ENCODE measurements around the gene HSPA6.

HSPA6 gene

DNA sequence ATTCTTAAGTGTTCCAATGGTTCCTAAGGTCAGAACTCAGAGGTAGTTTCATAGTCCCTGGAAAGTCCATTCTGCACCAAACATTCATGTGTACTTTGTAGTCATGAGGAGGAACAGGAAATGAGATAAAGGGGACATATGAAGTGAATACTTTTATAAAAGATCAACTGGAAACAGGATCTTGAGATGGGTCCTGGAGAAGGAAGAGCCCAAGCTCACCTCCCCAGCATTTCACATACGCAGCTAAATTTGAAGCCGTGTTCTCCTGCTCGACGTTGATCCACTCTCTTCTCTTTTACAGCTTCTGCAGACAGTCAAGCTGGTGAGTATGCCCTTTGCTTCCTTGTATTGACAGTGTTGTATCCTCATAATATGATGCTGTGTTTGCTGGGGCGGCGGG is 18.7 kb upstream of the HSPA6 start:
- H3K4me1 ChIP-seq (ENCODE audit: control insufficient read depth in 1 of 2, insufficient read depth in 2 of 2, low read length in 2 of 2), result peaks cover 0 to 5% of the 10 kb centered on the region in 2 experiments
- no CpG with 5 or more reads among the region's 6 CpGs for WGBS (ENCODE audit: extremely low coverage, insufficient coverage, insufficient read length)
- DNase-seq, result peak in 1 of 2 donors; percentile 6

DNA sequence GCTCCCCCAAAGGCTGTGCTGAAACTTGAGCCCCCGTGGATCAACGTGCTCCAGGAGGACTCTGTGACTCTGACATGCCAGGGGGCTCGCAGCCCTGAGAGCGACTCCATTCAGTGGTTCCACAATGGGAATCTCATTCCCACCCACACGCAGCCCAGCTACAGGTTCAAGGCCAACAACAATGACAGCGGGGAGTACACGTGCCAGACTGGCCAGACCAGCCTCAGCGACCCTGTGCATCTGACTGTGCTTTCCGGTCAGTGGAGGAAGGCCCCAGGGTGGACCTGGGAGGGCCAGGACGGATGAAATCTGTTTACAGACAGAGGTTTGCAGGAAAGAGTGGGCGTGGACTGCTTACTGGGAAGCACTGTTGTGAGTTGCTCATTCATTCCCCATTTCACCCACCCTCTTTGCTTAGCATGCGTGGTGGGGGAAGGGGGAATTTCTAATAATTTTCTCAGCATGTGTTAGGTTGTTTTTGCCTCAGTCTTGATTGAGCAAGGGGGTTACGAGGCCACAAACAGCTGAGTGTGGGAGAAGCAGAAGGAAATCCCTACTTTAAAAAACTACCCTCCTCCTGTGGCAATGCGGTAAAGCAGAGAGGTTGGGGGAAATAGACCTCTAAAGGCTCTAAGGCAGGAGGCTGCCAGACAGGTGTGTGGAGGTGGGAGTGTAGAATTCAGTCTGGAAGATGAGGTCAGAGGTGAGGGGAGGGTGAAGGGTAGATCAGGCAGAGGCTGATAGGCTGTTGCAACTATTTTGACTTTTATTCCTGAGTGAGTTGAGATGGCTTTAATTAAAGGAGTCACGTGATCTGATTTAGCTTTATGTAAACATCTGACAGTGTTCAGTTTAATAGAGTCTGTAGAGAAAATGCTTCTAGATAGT is 17.8 kb upstream of the HSPA6 start:
- H3K36me3 ChIP-seq (ENCODE audit: control insufficient read depth in 1 of 2, insufficient read depth in 2 of 2, low read length in 2 of 2), result no peaks in the 10 kb centered on the region
- no peak overlapping the region for H2AK5ac ChIP-seq (ENCODE audit: low read length)
- no peak overlapping the region for H4K12ac ChIP-seq (ENCODE audit: low read depth, low read length)
- H3K79me1 ChIP-seq (ENCODE audit: low read length), result no peaks in the 10 kb centered on the region
- H2BK120ac ChIP-seq (ENCODE audit: insufficient read depth, low read length, poor library complexity), result no peak overlapping the region
- H3K23ac ChIP-seq (ENCODE audit: low read length), result no peak overlapping the region
- peaks cover 0 to 5% of the 10 kb centered on the region in 2 experiments for H3K4me1 ChIP-seq (ENCODE audit: control insufficient read depth in 1 of 2, insufficient read depth in 2 of 2, low read length in 2 of 2)
- no peaks in the 10 kb centered on the region for H3K79me2 ChIP-seq (ENCODE audit: control insufficient read depth, insufficient read depth, low read length, poor library complexity)
- H3K4me2 ChIP-seq (ENCODE audit: low read length), result no peak overlapping the region
- H3K18ac ChIP-seq (ENCODE audit: low read length), result no peak overlapping the region
- H3K4ac ChIP-seq (ENCODE audit: low read depth, low read length), result no peak overlapping the region
- no peak overlapping the region for H2AFZ ChIP-seq (ENCODE audit: insufficient read depth, low read length, poor library complexity)
- H4K91ac ChIP-seq (ENCODE audit: low read depth, low read length), result no peak overlapping the region
- WGBS (ENCODE audit: extremely low coverage, insufficient coverage, insufficient read length), result no CpG with 5 or more reads among the region's 15 CpGs
- DNase-seq, result peak; percentile 13 to 36
- no peak overlapping the region for H4K8ac ChIP-seq (ENCODE audit: low read depth, low read length)
- no peaks in the 10 kb centered on the region for H3K9me3 ChIP-seq (ENCODE audit: insufficient read depth, low read depth, low read length)
- H3K27ac ChIP-seq (ENCODE audit: low read depth, low read length), result no peak overlapping the region
- H2BK5ac ChIP-seq (ENCODE audit: low read depth, low read length, poor library complexity), result no peak overlapping the region
- H3K4me3 ChIP-seq (ENCODE audit: low read depth, low read length), result no peak overlapping the region
- no peak overlapping the region for H2BK12ac ChIP-seq (ENCODE audit: low read length)
- no peak overlapping the region for H3K14ac ChIP-seq (ENCODE audit: low read length)
- no peak overlapping the region for H3K9ac ChIP-seq (ENCODE audit: low read length)
- no peaks in the 10 kb centered on the region for H3K27me3 ChIP-seq (ENCODE audit: insufficient read depth, low read length)

More for the DNA sequence above, 18.7 kb upstream of the HSPA6 start:
- Histone ChIP-seq H3K23ac (ENCODE audit: low read length) (no peak overlapping the region), H3K36me3 (ENCODE audit: control insufficient read depth in 1 of 2, insufficient read depth in 2 of 2, low read length in 2 of 2) (no peaks in the 10 kb centered on the region), H3K4me2 (ENCODE audit: low read length) (no peak overlapping the region), H3K27ac (ENCODE audit: low read depth, low read length) (no peak overlapping the region), H4K12ac (ENCODE audit: low read depth, low read length) (no peak overlapping the region), H2AFZ (ENCODE audit: insufficient read depth, low read length, poor library complexity) (no peak overlapping the region), H2AK5ac (ENCODE audit: low read length) (no peak overlapping the region), H2BK5ac (ENCODE audit: low read depth, low read length, poor library complexity) (no peak overlapping the region), H3K27me3 (ENCODE audit: insufficient read depth, low read length) (no peaks in the 10 kb centered on the region), H2BK120ac (ENCODE audit: insufficient read depth, low read length, poor library complexity) (no peak overlapping the region), H3K9ac (ENCODE audit: low read length) (no peak overlapping the region), H2BK12ac (ENCODE audit: low read length) (no peak overlapping the region), H3K4ac (ENCODE audit: low read depth, low read length) (no peak overlapping the region), H3K18ac (ENCODE audit: low read length) (no peak overlapping the region), H3K9me3 (ENCODE audit: insufficient read depth, low read depth, low read length) (no peaks in the 10 kb centered on the region), H4K91ac (ENCODE audit: low read depth, low read length) (no peak overlapping the region), H4K8ac (ENCODE audit: low read depth, low read length) (no peak overlapping the region), H3K4me3 (ENCODE audit: low read depth, low read length) (no peak overlapping the region), H3K79me2 (ENCODE audit: control insufficient read depth, insufficient read depth, low read length, poor library complexity) (no peaks in the 10 kb centered on the region), H3K79me1 (ENCODE audit: low read length) (no peaks in the 10 kb centered on the region), H3K14ac (ENCODE audit: low read length) (no peak overlapping the region)

DNA sequence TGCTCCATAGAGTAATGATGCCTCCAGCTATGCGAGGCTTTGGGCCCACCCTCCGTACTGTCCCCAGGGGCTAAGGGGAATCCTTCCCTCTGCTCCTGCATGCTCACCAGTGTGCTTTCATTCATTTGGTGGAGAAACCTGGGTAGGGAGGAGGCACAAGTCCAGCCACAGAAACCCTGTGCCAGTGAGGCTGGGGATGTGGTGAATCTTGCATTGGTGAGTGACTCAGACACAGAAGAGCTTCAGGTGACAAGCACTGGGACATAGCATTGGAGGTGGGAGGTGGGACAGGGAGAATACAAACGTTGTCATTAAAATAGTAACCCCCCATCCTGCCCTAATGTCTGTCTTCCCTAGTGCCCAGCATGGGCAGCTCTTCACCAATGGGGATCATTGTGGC is 13.9 kb upstream of the HSPA6 start:
- no peak overlapping the region for H3K4me3 ChIP-seq (ENCODE audit: low read depth, low read length)
- no peak overlapping the region for H2BK120ac ChIP-seq (ENCODE audit: insufficient read depth, low read length, poor library complexity)
- DNase-seq, result no peak
- H3K79me2 ChIP-seq (ENCODE audit: control insufficient read depth, insufficient read depth, low read length, poor library complexity), result no peaks in the 10 kb centered on the region
- H2AK5ac ChIP-seq (ENCODE audit: low read length), result no peak overlapping the region
- WGBS (ENCODE audit: extremely low coverage, insufficient coverage, insufficient read length), result no CpG with 5 or more reads among the region's 3 CpGs
- no peaks in the 10 kb centered on the region for H3K27me3 ChIP-seq (ENCODE audit: insufficient read depth, low read length)
- no peak overlapping the region for H2AFZ ChIP-seq (ENCODE audit: insufficient read depth, low read length, poor library complexity)
- H4K8ac ChIP-seq (ENCODE audit: low read depth, low read length), result no peak overlapping the region
- H3K14ac ChIP-seq (ENCODE audit: low read length), result no peak overlapping the region
- no peak overlapping the region for H4K91ac ChIP-seq (ENCODE audit: low read depth, low read length)
- no peak overlapping the region for H3K9ac ChIP-seq (ENCODE audit: low read length)
- peaks cover 3 to 5% of the 10 kb centered on the region in 2 experiments for H3K4me1 ChIP-seq (ENCODE audit: control insufficient read depth in 1 of 2, insufficient read depth in 2 of 2, low read length in 2 of 2)
- no peak overlapping the region for H4K12ac ChIP-seq (ENCODE audit: low read depth, low read length)
- H3K27ac ChIP-seq (ENCODE audit: low read depth, low read length), result no peak overlapping the region
- H2BK5ac ChIP-seq (ENCODE audit: low read depth, low read length, poor library complexity), result no peak overlapping the region
- H3K4me2 ChIP-seq (ENCODE audit: low read length), result no peak overlapping the region
- H2BK12ac ChIP-seq (ENCODE audit: low read length), result no peak overlapping the region
- H3K36me3 ChIP-seq (ENCODE audit: control insufficient read depth in 1 of 2, insufficient read depth in 2 of 2, low read length in 2 of 2), result no peaks in the 10 kb centered on the region
- no peak overlapping the region for H3K23ac ChIP-seq (ENCODE audit: low read length)
- H3K79me1 ChIP-seq (ENCODE audit: low read length), result no peaks in the 10 kb centered on the region
- H3K18ac ChIP-seq (ENCODE audit: low read length), result no peak overlapping the region
- no peak overlapping the region for H3K4ac ChIP-seq (ENCODE audit: low read depth, low read length)
- no peaks in the 10 kb centered on the region for H3K9me3 ChIP-seq (ENCODE audit: insufficient read depth, low read depth, low read length)

DNA sequence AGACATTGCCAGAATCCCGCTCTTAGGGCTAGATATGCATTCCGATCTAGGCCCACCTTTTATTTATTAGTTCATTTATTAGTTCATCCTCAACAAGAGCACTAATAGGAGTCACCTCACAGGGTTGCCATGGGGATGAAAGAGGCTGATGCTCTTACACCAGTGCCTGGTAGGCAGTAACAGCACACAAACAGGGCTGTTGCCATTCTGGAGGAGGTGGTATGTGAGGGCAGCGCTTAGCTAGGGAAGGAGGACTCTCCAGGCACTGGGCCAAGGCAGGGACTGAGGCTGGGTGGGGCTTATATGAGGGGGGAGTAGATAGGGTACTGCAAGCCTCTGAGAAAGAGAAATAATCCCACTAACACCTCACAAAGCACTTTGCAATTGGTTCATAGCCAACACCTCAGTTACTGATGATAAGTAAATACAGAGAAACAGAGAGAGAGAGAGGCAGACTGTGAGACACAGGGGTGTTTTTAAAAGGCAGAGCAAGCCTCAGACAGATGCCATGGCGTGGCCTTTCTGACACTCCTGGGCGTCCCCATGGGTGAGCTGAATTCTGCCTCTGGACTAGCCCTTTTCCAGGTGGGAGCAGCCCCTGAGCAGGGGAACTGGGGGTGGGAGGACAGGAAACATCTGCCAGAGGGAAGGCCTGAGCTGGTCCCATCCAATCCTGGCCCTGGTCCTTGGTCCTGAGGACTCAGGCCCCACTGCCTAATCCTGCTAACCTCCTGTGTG is 13.2 kb upstream of the HSPA6 start:
- H3K4me3 ChIP-seq (ENCODE audit: low read depth, low read length), result no peak overlapping the region
- no peak overlapping the region for H2BK120ac ChIP-seq (ENCODE audit: insufficient read depth, low read length, poor library complexity)
- H3K9me3 ChIP-seq (ENCODE audit: insufficient read depth, low read depth, low read length), result no peaks in the 10 kb centered on the region
- H2AK5ac ChIP-seq (ENCODE audit: low read length), result no peak overlapping the region
- no peaks in the 10 kb centered on the region for H3K27me3 ChIP-seq (ENCODE audit: insufficient read depth, low read length)
- H3K4me1 ChIP-seq (ENCODE audit: control insufficient read depth in 1 of 2, insufficient read depth in 2 of 2, low read length in 2 of 2), result peaks cover 3 to 5% of the 10 kb centered on the region in 2 experiments
- no peaks in the 10 kb centered on the region for H3K79me1 ChIP-seq (ENCODE audit: low read length)
- H3K4me2 ChIP-seq (ENCODE audit: low read length), result no peak overlapping the region
- no peak for DNase-seq
- H3K18ac ChIP-seq (ENCODE audit: low read length), result no peak overlapping the region
- H2BK5ac ChIP-seq (ENCODE audit: low read depth, low read length, poor library complexity), result no peak overlapping the region
- H3K36me3 ChIP-seq (ENCODE audit: control insufficient read depth in 1 of 2, insufficient read depth in 2 of 2, low read length in 2 of 2), result no peaks in the 10 kb centered on the region
- no peak overlapping the region for H2AFZ ChIP-seq (ENCODE audit: insufficient read depth, low read length, poor library complexity)
- no peaks in the 10 kb centered on the region for H3K79me2 ChIP-seq (ENCODE audit: control insufficient read depth, insufficient read depth, low read length, poor library complexity)
- no peak overlapping the region for H3K4ac ChIP-seq (ENCODE audit: low read depth, low read length)
- H3K14ac ChIP-seq (ENCODE audit: low read length), result no peak overlapping the region
- H2BK12ac ChIP-seq (ENCODE audit: low read length), result no peak overlapping the region
- H4K8ac ChIP-seq (ENCODE audit: low read depth, low read length), result no peak overlapping the region
- WGBS (ENCODE audit: extremely low coverage, insufficient coverage, insufficient read length), result no CpG with 5 or more reads among the region's 5 CpGs
- H4K12ac ChIP-seq (ENCODE audit: low read depth, low read length), result no peak overlapping the region
- no peak overlapping the region for H3K9ac ChIP-seq (ENCODE audit: low read length)
- H3K27ac ChIP-seq (ENCODE audit: low read depth, low read length), result no peak overlapping the region
- H3K23ac ChIP-seq (ENCODE audit: low read length), result no peak overlapping the region
- H4K91ac ChIP-seq (ENCODE audit: low read depth, low read length), result no peak overlapping the region

Data from trophoblast cell (in vitro differentiated cells and primary cell).